K562 (cell line): ENCODE results near the gene TAS2R41. TPM values are rescaled to one million over a fixed set of nuclear protein-coding genes. Genes with fewer than 3 reads are reported as not detected.

ENCODE experiments used
- ATF2 ChIP-seq: sonication (generic); formaldehyde crosslinking; IDR thresholded peaks from 2 replicates; pipeline ENCODE4 v1.8.1; 2022; ENCODE audit warnings: missing genetic modification reagents
- C11orf30 ChIP-seq: fragments of 450-650 bp; IDR thresholded peaks from 2 replicates; pipeline ENCODE4 v1.6.1; 2016; ENCODE audit warnings: low read depth, mild to moderate bottlenecking
- CEBPZ ChIP-seq: fragments of 150-350 bp; IDR thresholded peaks from 2 replicates; pipeline ENCODE4 v1.6.1; 2014; ENCODE audit warnings: low read depth, mild to moderate bottlenecking, low read length, borderline replicate concordance
- CREB1 ChIP-seq, 2 experiments: sonication (generic) in 1 of 2; formaldehyde crosslinking in 1 of 2; IDR thresholded peaks; 2 replicates each; pipeline versions ENCODE4 v1.6.1 to v1.8.0; 2012 to 2022; ENCODE audit warnings: inconsistent platforms in 1 of 2, mild to moderate bottlenecking in 1 of 2, missing genetic modification reagents in 1 of 2, moderate library complexity in 1 of 2
- HDAC1 ChIP-seq, 2 experiments: fragments of 450-650 bp; IDR thresholded peaks; 2 replicates each; pipeline ENCODE4 v1.6.1; 2016 to 2017; ENCODE audit warnings: inconsistent platforms in 1 of 2, mild to moderate bottlenecking in 1 of 2, moderate library complexity in 1 of 2
- HDAC3 ChIP-seq: fragments of 450-650 bp; IDR thresholded peaks from 2 replicates; pipeline ENCODE4 v1.6.1; 2018; ENCODE audit warnings: borderline replicate concordance, mild to moderate bottlenecking, moderate library complexity; ENCODE audit not compliant: partially characterized antibody
- JUND ChIP-seq, 2 experiments: IDR thresholded peaks; 2 replicates in 1 of 2; 3 replicates in 1 of 2; pipeline ENCODE4 v1.6.1; 2011; ENCODE audit warnings: borderline replicate concordance in 2 of 2, low read depth in 2 of 2, low read length in 2 of 2, improper control_type of control experiment in 1 of 2, missing biosample characterization in 1 of 2, missing genetic modification characterization in 1 of 2, missing genetic modification reagents in 1 of 2
- LEF1 ChIP-seq: fragments of 450-650 bp; IDR thresholded peaks from 2 replicates; pipeline ENCODE4 v1.6.1; 2016; ENCODE audit warnings: mild to moderate bottlenecking
- MBD2 ChIP-seq: sonication (generic); IDR thresholded peaks from 2 replicates; pipeline ENCODE4 v1.6.1; 2016; ENCODE audit warnings: low read depth, borderline replicate concordance
- POLR2AphosphoS5 ChIP-seq: IDR thresholded peaks from 2 replicates; pipeline ENCODE4 v1.6.1; 2011; ENCODE audit warnings: mild to moderate bottlenecking, low read depth, low read length, moderate library complexity; ENCODE audit not compliant: control insufficient read depth, insufficient read depth
- SAP30 ChIP-seq: fragments of 200-600 bp; sonication (generic); IDR thresholded peaks from 2 replicates; pipeline ENCODE4 v1.6.1; 2012; ENCODE audit warnings: borderline replicate concordance, low read depth, mild to moderate bottlenecking, moderate library complexity, low read length, control low read depth, inconsistent platforms; ENCODE audit not compliant: insufficient read depth, poor library complexity, severe bottlenecking
- VEZF1 ChIP-seq: fragments of 200-800 bp; sonication (Bioruptor generic); IDR thresholded peaks from 2 replicates; pipeline ENCODE4 v1.6.1; 2017; ENCODE audit warnings: missing genetic modification characterization, missing compliant biosample characterization
- ZNF143 ChIP-seq: sonication (generic); formaldehyde crosslinking; IDR thresholded peaks from 2 replicates; pipeline ENCODE4 v1.9.0; 2022; ENCODE audit warnings: mild to moderate bottlenecking, missing genetic modification reagents
- ZNF57 ChIP-seq: fragments of 450-650 bp; formaldehyde crosslinking; IDR thresholded peaks from 2 replicates; pipeline ENCODE4 v1.4.0; 2020; ENCODE audit warnings: mild to moderate bottlenecking, moderate library complexity
- ZNF639 ChIP-seq, 2 experiments: fragments of 200-800 bp in 1 of 2; sonication (Bioruptor generic) in 1 of 2; sonication (generic) in 1 of 2; formaldehyde crosslinking in 1 of 2; IDR thresholded peaks in 1 of 2; conservative IDR thresholded peaks in 1 of 2; 2 replicates each; pipeline versions ENCODE4 v1.5.0 to v1.6.1; 2016 to 2020; ENCODE audit warnings: missing compliant biosample characterization in 1 of 2, missing genetic modification characterization in 1 of 2, missing genetic modification reagents in 1 of 2
- ZNF695 ChIP-seq: fragments of 450-650 bp; formaldehyde crosslinking; IDR thresholded peaks from 2 replicates; pipeline ENCODE4 v1.4.0; 2020; ENCODE audit warnings: mild to moderate bottlenecking, moderate library complexity
- polyA plus RNA-seq, 8 experiments: library from polyadenylated mRNA; depleted of rRNA in 4 of 8; stranded (reverse) in 5 of 8; unstranded in 3 of 8; fragments of >200 nt; fragmentation: Nextera tagmentation in 2 of 8; fragmentation: Illumina TruSeq in 1 of 8; extraction: Ambion mirVana in 2 of 8; extraction: Trizol in 1 of 8; gene quantifications; 2 replicates each; pipeline versions ENCODE4 v1.2.1 to v1.2.3, GENCODE V29; 2011 to 2014; ENCODE audit warnings: inconsistent platforms in 1 of 8, missing spikeins in 1 of 8
- total RNA-seq, 7 experiments: library from RNA; depleted of rRNA in 6 of 7; stranded (reverse); fragments of >200 nt in 6 of 7; fragmentation: Illumina TruSeq in 2 of 7; extraction: Trizol in 2 of 7; gene quantifications; 2 replicates each; pipeline versions ENCODE4 v1.2.1 to v1.2.3, GENCODE V29; 2011 to 2021; ENCODE audit warnings: low replicate concordance in 1 of 7
- TF ChIP-seq, protein P1 (sequence below), 3 experiments: fragments of 200-800 bp in 1 of 3; sonication (Bioruptor generic) in 1 of 3; sonication (generic) in 1 of 3; formaldehyde crosslinking in 1 of 3; IDR thresholded peaks; 2 replicates each; pipeline versions ENCODE4 v1.6.1 to v1.8.0; 2016 to 2022; ENCODE audit warnings: mild to moderate bottlenecking in 2 of 3, missing compliant biosample characterization in 2 of 3, missing genetic modification characterization in 2 of 3, missing genetic modification reagents in 1 of 3

The TAS2R41 gene
- total and polyA plus RNA-seq, 9 of the 15 experiments (the other 6 are each of a cell fraction or from before 2014, with no cell fraction given), result not detected

GRCh38 chr7:143492043-143492471 lies 14.4 kb downstream of the TAS2R41 start (continued):
- no peak for TF ChIP-seq CEBPZ
- no peak for TF ChIP-seq HDAC3
- no peak for TF ChIP-seq POLR2AphosphoS5
- peak; percentile 99 for TF ChIP-seq JUND (IDR thresholded peaks at IDR 0.05; ENCODE audit: borderline replicate concordance, low read depth, low read length)
- peak; percentile 98 for TF ChIP-seq JUND (tag; IDR thresholded peaks at IDR 0.05; ENCODE audit: borderline replicate concordance, low read depth, low read length)
- no peak for TF ChIP-seq MBD2
- no peak for TF ChIP-seq VEZF1 (CRISPR knock-in tag)
- TF ChIP-seq C11orf30, result peak; percentile 52
- TF ChIP-seq ATF2 (CRISPR knock-in tag), result no peak
- TF ChIP-seq LEF1, result peak; percentile 28; the same call in 1 of the 2 replicates
- TF ChIP-seq SAP30, result no peak
- TF ChIP-seq ZNF57 (CRISPR knock-in tag), result no peak
- no peak for TF ChIP-seq ZNF639 (CRISPR knock-in tag; conservative IDR thresholded peaks at IDR 0.05 in 1 of 2, IDR thresholded peaks at IDR 0.05 in 1 of 2)
- peak in 1 of 2 experiments; percentile 44; a peak in 1 of 4 replicates for TF ChIP-seq HDAC1 (IDR thresholded peaks at IDR 0.05)
- no peak for TF ChIP-seq CREB1 (IDR thresholded peaks at IDR 0.05)
- TF ChIP-seq CREB1 (CRISPR knock-in tag; IDR thresholded peaks at IDR 0.05), result no peak
- TF ChIP-seq, protein P1, sequence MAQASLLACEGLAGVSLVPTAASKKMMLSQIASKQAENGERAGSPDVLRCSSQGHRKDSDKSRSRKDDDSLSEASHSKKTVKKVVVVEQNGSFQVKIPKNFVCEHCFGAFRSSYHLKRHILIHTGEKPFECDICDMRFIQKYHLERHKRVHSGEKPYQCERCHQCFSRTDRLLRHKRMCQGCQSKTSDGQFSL (CRISPR knock-in tag; IDR thresholded peaks at IDR 0.05), result no peak
- TF ChIP-seq, protein P1 (tag; IDR thresholded peaks at IDR 0.05), result no peak
- no peak for TF ChIP-seq ZNF695 (CRISPR knock-in tag)
- TF ChIP-seq ZNF143 (CRISPR knock-in tag), result no peak
